Ishikawa (cell line): ENCODE results near the gene DENND1A.

Source experiments
- CEBPB ChIP-seq: IDR thresholded peaks from 2 replicates; pipeline ENCODE4 v1.6.1; 2012
- EP300 ChIP-seq: IDR thresholded peaks from 2 replicates; pipeline ENCODE4 v1.6.1; 2012; ENCODE audit warnings: borderline replicate concordance
- FOXM1 ChIP-seq: IDR thresholded peaks from 2 replicates; pipeline ENCODE4 v1.6.1; 2012; ENCODE audit warnings: low read depth, borderline replicate concordance
- YY1 ChIP-seq: IDR thresholded peaks from 2 replicates; pipeline ENCODE4 v1.6.1; 2012; ENCODE audit warnings: low read depth

GRCh38 chr9:123753669-123754258 is 176.2 kb downstream of the DENND1A start:
- TF ChIP-seq CEBPB (no peak), EP300 (no peak), FOXM1 (no peak), YY1 (no peak)
